ENCODE data around the gene MIER2.
"Not testable (repeated sequence)": the region's sequence is repeated elsewhere in the genome, so short reads cannot be mapped to it uniquely, and the experiment has no call there.

The MIER2 gene

DNA sequence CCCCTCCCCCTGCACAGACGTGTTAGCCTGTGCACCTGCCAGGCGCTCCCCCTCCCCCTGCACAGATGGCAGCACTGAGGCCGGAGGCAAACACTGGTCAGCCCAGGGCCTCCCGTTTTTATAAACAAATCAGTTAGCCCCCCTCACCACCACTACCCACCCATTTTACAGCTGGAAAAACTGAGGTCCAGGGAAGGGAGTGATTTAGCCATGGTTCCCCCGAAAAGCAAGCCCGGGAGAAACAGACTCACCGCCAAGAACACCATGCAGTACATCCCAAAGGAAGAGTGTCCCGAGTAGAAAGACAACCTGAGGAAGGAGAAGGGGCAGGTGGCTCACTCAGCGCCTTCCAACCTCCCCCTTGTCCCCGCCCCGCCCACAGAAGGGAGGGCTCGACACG lies 62.1 kb downstream of the MIER2 start:
- DNase-seq (ENCODE audit: low spot score), result no peak

DNA sequence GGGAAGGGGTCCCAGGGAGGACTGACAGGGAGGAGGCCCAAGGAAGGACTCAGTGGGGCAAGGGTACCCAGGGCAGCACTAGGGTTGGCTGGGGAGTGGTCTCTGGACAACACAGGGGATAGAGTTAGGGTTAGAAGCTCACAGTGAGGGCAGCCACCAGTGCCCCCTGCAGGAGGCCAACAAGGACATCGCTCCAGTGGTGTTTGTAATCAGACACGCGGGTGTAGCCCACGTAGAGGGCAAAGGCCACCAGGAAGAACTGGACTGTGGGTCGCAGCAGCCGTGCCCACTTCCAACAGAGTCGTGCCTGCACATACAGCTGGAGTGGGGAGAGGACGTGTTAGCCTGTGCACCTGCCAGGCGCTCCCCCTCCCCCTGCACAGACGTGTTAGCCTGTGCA lies 62.6 kb downstream of the MIER2 start:
- no peak for DNase-seq (ENCODE audit: low spot score)

DNA sequence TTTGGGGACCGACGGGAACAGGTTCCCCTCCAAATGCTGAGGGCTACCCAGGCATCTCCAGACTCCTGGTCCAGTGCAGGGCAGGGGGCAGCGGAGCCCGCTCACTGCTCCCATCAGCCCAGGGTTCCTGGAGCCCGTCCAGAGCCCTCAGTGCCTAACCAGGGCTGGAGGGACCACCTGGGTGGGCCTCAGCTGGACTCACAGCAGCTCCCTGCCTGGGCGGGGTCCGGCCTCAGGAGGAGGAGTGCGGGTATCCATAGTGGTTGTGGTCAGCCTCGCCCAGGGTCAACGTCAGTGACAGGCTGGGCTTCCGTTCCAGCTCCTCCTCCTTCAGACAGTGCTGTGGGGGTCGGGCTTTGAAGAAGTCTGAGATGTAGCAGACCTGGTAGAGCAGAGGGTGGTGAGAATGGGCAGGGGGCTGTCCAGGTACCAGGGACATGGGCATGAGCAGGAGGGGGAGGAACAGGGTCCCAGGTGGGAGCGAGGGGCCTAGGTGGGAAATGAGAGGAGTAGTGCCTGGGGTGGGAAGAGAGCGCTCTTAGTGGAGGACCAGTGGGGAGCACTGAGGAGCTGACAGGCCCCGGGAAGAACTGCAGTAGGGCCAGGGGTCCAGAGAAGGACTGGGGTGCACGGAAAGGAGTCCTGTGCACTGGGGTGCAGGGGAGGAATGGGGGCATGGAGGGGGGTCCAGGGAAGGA lies 63.3 kb downstream of the MIER2 start:
- no peak for DNase-seq (ENCODE audit: low spot score)

DNA sequence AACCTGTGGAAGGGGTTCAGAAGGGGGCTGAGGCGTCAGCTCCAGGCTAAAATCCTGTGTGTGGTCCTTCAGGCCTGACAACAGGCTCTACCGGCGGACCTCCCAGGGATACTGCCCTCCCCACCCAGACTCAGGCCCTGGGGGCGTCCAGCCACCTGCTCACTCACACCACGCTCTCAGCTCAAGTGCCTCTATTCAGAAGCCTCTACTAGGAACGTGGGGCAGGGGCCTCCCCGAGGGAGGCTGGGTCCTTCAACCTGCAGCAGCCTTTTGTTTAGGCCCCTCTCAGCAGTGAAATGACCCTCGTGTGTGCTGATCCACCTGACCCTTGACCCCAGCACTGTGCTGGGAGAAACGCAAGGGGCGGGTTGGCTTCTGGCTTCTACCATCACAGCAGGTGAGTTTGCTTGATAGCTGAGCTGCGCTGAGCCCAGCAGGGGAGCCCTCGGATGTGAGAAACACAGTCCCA lies 64.0 kb downstream of the MIER2 start:
- no peak for DNase-seq (ENCODE audit: low spot score)

DNA sequence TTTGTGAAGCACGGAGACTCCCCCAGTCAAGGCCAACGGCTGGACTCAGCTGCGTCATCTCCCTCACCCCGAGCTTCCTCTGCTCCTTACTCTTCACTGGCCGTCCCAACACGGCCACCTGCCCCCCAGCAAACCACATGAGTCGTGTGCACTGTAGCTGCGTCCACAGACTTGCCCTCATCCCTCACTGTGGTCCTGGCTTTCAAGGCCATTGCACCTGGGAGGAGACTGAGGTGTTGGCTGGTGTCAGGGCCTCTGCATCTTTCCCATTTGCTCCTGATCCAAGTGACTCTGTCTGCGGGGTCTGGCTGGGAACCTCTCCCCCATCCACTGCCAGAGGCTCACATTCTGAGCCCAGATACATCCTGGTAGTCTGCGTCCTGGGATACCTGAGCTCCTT lies 64.9 kb downstream of the MIER2 start:
- no peak for DNase-seq (ENCODE audit: low spot score)

GRCh38 chr19:279231-279630 lies 65.4 kb downstream of the MIER2 start:
- DNase-seq (ENCODE audit: low spot score), result no peak

DNA sequence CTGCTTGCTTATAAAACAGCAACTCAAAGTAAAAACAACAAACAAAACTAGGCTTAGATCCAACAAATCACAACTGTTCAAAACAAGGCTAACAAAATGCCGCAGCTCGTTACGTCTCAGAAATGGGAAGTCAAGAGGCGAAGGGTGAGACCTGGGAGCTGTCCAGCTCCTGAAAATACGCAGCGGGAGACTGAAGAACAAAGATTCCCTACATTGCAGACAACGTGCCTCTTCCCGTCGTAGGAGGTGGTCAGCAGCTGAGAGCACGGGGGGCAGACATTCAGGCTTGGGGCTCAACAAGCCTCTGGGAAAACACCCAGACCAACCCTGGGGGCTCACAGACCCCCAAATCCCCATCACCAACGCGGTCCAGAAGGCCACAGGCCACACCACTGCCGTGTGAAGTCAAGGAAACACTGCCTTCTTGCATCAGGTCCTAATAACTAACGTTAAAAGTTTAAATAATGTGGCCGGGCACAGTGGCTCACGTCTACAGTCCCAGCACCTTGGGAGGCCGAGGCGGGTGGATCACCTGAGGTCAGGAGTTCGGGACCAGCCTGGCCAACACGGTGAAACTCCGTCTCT lies 66.9 kb downstream of the MIER2 start:
- no peak for DNase-seq (ENCODE audit: low spot score)

- DNase-seq (ENCODE audit: low spot score), result no peak
These were observed 67.5 kb downstream of the MIER2 start for GRCh38 chr19:277131-277530.

DNA sequence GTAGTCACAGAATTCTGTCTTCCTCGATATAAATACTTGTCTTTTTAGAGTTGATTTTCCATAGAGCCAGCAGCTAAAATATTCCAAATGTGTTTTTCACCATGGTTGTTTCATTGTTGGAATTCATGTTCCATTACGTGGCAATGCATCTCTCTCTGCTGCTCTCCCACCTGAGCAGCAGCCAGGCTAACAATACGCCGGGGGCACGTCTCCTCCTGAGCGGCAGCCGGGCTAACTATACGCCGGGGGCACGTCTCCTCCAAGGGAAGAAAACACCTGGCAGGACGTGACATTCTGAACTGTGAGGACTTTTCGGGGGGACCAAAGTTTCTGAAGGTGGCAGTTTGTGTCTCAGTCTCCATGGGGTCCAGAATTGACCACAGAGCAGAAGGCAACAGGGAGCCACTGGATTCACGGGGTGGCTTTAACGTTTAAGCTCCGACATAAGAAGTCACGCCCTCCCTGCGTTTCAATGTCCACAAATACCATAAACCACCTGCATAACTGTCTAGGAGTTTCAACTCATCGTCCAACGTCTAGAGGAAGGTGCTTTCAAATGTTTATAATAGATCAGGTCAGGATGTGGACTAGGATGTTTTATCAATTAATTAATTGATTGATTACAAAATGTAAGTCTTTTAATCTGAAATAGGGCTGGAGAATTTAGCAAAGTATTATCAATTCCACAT lies 68.5 kb downstream of the MIER2 start:
- DNase-seq (ENCODE audit: low spot score), result no peak

- no peak for DNase-seq (ENCODE audit: low spot score)
These were observed 69.6 kb downstream of the MIER2 start for GRCh38 chr19:275000-275399.

DNA sequence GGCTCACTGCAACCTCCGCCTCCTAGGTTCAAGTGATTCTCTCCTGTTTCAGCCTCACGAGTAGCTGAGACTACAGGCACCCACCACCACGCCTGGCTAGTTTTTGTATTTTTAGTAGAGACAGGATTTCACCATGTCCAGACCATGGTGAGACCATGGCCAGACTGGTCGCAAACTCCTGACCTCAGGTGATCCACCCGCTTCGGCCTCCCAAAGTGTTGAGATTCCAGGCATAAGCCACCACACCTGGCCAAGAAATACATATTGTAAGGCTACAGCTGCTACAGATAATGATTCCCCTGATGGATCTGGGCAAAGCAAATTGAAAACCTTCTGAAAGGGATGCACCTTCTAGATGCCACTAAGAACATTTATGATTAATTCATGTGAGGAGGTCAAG lies 71.2 kb downstream of the MIER2 start:
- DNase-seq (ENCODE audit: low spot score), result no peak

- DNase-seq (ENCODE audit: low spot score), result no peak
These were observed 72.7 kb downstream of the MIER2 start for GRCh38 chr19:271856-272255.

GRCh38 chr19:270766-271318 lies 73.8 kb downstream of the MIER2 start:
- DNase-seq (ENCODE audit: low spot score), result not testable (repeated sequence)

DNA sequence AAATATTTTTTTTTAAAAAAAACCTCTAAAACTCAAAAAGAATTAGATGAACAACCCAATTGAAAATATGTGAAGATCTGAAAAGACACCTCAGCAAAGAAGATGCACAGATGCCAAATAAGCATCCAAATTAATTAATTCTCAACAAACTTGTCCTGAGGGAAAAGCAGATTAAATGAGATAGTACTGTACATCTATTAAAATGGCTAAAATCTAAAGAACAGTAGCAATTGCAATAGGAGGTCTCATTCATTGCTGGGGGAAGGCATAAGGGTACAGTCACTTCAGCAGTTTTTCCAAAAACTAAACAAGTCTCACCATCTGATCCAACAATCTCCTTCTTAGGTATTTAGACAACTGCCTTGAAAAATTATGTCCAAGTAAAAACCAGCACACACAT lies 75.4 kb downstream of the MIER2 start:
- DNase-seq (ENCODE audit: low spot score), result no peak

GRCh38 chr19:262125-262524 lies 82.5 kb downstream of the MIER2 start:
- no peak for DNase-seq (ENCODE audit: low spot score)

DNA sequence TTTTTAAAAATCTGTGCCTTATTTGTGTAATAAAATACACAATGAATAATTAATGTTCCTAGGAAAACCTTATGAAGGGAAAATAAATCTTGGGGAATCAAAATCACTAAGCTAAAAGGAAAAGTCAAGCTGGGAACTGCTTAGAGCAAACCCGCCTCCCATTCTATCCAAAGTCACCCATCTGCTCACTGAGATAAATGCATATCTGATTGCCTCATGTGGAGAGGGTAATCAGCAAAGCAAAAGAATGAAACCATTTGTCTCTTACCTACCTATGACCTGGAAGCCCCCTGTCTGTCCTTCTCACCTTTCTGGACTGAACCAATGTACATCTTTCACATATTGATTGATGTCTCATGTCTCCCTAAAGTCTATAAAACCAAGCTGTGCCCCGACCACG lies 87.8 kb downstream of the MIER2 start:
- DNase-seq (ENCODE audit: low spot score), result not testable (repeated sequence)

Data from hepatic stellate cell (primary cell).